Colonic mucosa (tissue), 4 donors: ENCODE results near the gene TMEM205. TPM values are rescaled to one million over a fixed set of nuclear protein-coding genes. Genes with fewer than 3 reads are reported as not detected.

Source experiments
- DNase-seq: peaks from one replicate; pipeline ENCODE4 v3.0.0-alpha.2; 2020
- H3K27ac ChIP-seq: fragments of 200-600 bp; one replicate; pipeline ENCODE4 v1.8.0; 2021
- H3K27me3 ChIP-seq: fragments of 200-600 bp; one replicate; pipeline ENCODE4 v1.8.0; 2021
- H3K36me3 ChIP-seq: fragments of 200-600 bp; one replicate; pipeline ENCODE4 v1.8.0; 2021
- H3K4me1 ChIP-seq: fragments of 200-600 bp; one replicate; pipeline ENCODE4 v1.8.0; 2021; ENCODE audit warnings: mild to moderate bottlenecking
- H3K4me3 ChIP-seq: fragments of 200-600 bp; one replicate; pipeline ENCODE4 v1.8.0; 2021
- H3K9ac ChIP-seq, 2 donors: one replicate each; pipeline ENCODE4 v1.7.0; 2013; ENCODE audit warnings: control low read depth in 2 of 2, low read depth in 2 of 2, low read length in 2 of 2
- H3K9me3 ChIP-seq: fragments of 200-600 bp; one replicate; pipeline ENCODE4 v1.8.0; 2021
- CTCF ChIP-seq: fragments of 200-600 bp; IDR thresholded peaks from one replicate; pipeline ENCODE4 v1.8.0; 2022; ENCODE audit warnings: antibody characterized with exemption, mild to moderate bottlenecking
- intact Hi-C: fragments of 100-400 bp; cut with DNase I; formaldehyde crosslinking; loops from one replicate; pipeline ENCODE4 v1.14.1; 2022
- total RNA-seq, 2 donors: library from RNA; stranded (reverse); fragmentation: NEBNext Ultra II Directional in 1 of 2; extraction: Animal tissue kit (Norgen Biotek cat#: 25700) in 1 of 2; gene quantifications; one replicate each; pipeline ENCODE4 v1.2.1, GENCODE V29; 2021
- donor health status: healthy.
- donor health status: DM: no; HTN: no; CAD: no.
- donor health status: DM: no; HTN: no; CAD: no.

Gene TMEM205
- total RNA-seq, 2 donors from 2014 or later, result 45.4 to 63.4 TPM

- Histone ChIP-seq H3K4me1 (peaks cover 6% of the 10 kb centered on the region), H3K9ac (peak overlapping the region; percentile 13 to 95), H3K27ac (peak overlapping the region; percentile 95), H3K9me3 (no peaks in the 10 kb centered on the region), H3K27me3 (no peaks in the 10 kb centered on the region), H3K36me3 (no peaks in the 10 kb centered on the region), H3K4me3 (peak overlapping the region; percentile 61)
- DNase-seq, result no peak
- intact Hi-C loops, result no loop called here
- TF ChIP-seq CTCF, result no peak
These were observed 27.9 kb upstream of the TMEM205 start for GRCh38 chr19:11373885-11374432.

- DNase-seq, result no peak
- no peak for TF ChIP-seq CTCF
- no peak overlapping the region for H3K4me3 ChIP-seq
- intact Hi-C loops, result no loop called here
- H3K9me3 ChIP-seq, result no peaks in the 10 kb centered on the region
- peaks cover 6% of the 10 kb centered on the region for H3K4me1 ChIP-seq
- H3K9ac ChIP-seq, result peak overlapping the region in 1 of 2 donors; percentile 95
- no peaks in the 10 kb centered on the region for H3K27me3 ChIP-seq
- H3K36me3 ChIP-seq, result no peaks in the 10 kb centered on the region
- H3K27ac ChIP-seq, result no peak overlapping the region
These were observed 27.3 kb upstream of the TMEM205 start for GRCh38 chr19:11373166-11373884.

- intact Hi-C loops, result no loop called here
- Histone ChIP-seq H3K9me3 (no peaks in the 10 kb centered on the region), H3K9ac (no peak overlapping the region), H3K4me3 (no peak overlapping the region), H3K27me3 (no peaks in the 10 kb centered on the region), H3K4me1 (peaks cover 3% of the 10 kb centered on the region), H3K36me3 (no peaks in the 10 kb centered on the region), H3K27ac (no peak overlapping the region)
- TF ChIP-seq CTCF, result no peak
- DNase-seq, result no peak
These were observed 24.7 kb upstream of the TMEM205 start for GRCh38 chr19:11370744-11371143.

GRCh38 chr19:11367528-11367927, 21.5 kb upstream of the TMEM205 start:
- Histone ChIP-seq H3K4me1 (no peaks in the 10 kb centered on the region), H3K4me3 (no peak overlapping the region), H3K27me3 (no peaks in the 10 kb centered on the region), H3K36me3 (no peaks in the 10 kb centered on the region), H3K27ac (no peak overlapping the region), H3K9me3 (no peaks in the 10 kb centered on the region), H3K9ac (no peak overlapping the region)
- TF ChIP-seq CTCF, result no peak
- DNase-seq, result no peak
- intact Hi-C loops, result no loop called here

- no peak for DNase-seq
- TF ChIP-seq CTCF, result no peak
- no peaks in the 10 kb centered on the region for H3K27me3 ChIP-seq
- H3K36me3 ChIP-seq, result no peaks in the 10 kb centered on the region
- H3K9me3 ChIP-seq, result no peaks in the 10 kb centered on the region
- intact Hi-C loops, result no loop called here
- no peak overlapping the region for H3K4me3 ChIP-seq
- H3K27ac ChIP-seq, result no peak overlapping the region
- H3K4me1 ChIP-seq, result no peaks in the 10 kb centered on the region
- no peak overlapping the region for H3K9ac ChIP-seq
These were observed 19.6 kb upstream of the TMEM205 start for GRCh38 chr19:11365557-11366117.
